Small intestine (tissue), 7 donors: ENCODE results near the gene TTC34. TPM values are rescaled to one million over a fixed set of nuclear protein-coding genes. Genes with fewer than 3 reads are reported as not detected.

Experiments
- DNase-seq, 2 donors: peaks; one replicate each; pipeline versions ENCODE4 v3.0.0 to v3.0.0-alpha.2; 2013
- FAIRE-seq: peaks from 2 replicates; lab custom pipeline; 2012; peaks lifted over from hg19 to GRCh38; lab: Jason Lieb, UNC
- H3K27ac ChIP-seq, 3 donors: one replicate each; pipeline ENCODE4 v1.5.1; 2013; ENCODE audit warnings: low read length in 2 of 3, mild to moderate bottlenecking in 2 of 3, control low read depth in 1 of 3, inconsistent platforms in 1 of 3, low read depth in 1 of 3, moderate library complexity in 1 of 3
- H3K27me3 ChIP-seq, 3 donors: one replicate each; pipeline ENCODE4 v1.6.1; 2013; ENCODE audit warnings: low read length in 3 of 3, inconsistent platforms in 1 of 3; ENCODE audit not compliant: control insufficient read depth in 3 of 3, insufficient read depth in 3 of 3
- H3K36me3 ChIP-seq, 3 donors: one replicate each; pipeline ENCODE4 v1.6.1; 2013; ENCODE audit warnings: low read length in 3 of 3, inconsistent platforms in 1 of 3, low read depth in 1 of 3, mild to moderate bottlenecking in 1 of 3, moderate library complexity in 1 of 3; ENCODE audit not compliant: control insufficient read depth in 3 of 3, insufficient read depth in 2 of 3
- H3K4me1 ChIP-seq, 3 donors: one replicate each; pipeline ENCODE4 v1.6.1; 2013; ENCODE audit warnings: low read length in 2 of 3, inconsistent platforms in 1 of 3, low read depth in 1 of 3, mild to moderate bottlenecking in 1 of 3, moderate library complexity in 1 of 3; ENCODE audit not compliant: control insufficient read depth in 3 of 3, insufficient read depth in 2 of 3
- H3K4me3 ChIP-seq, 3 donors: one replicate each; pipeline ENCODE4 v1.5.1; 2013; ENCODE audit warnings: low read length in 3 of 3, control low read depth in 1 of 3, inconsistent platforms in 1 of 3, low read depth in 1 of 3, mild to moderate bottlenecking in 1 of 3, moderate library complexity in 1 of 3
- H3K9me3 ChIP-seq, 2 donors: one replicate each; pipeline ENCODE4 v1.6.1; 2013; ENCODE audit warnings: low read depth in 1 of 2, low read length in 1 of 2; ENCODE audit not compliant: control insufficient read depth in 2 of 2, insufficient read depth in 1 of 2
- WGBS, 3 donors: extraction: QIAGEN DNeasy Blood & Tissue Kit; methylation state at CpG; one replicate each; pipeline ENCODE4 v1.1.7; 2013; 5-methylcytosine and 5-hydroxymethylcytosine counted together
- polyA plus RNA-seq, 4 donors: library from polyadenylated mRNA; stranded (reverse) in 3 of 4; unstranded in 1 of 4; fragments of 200-250 nt in 3 of 4; fragments of 120-200 nt in 1 of 4; gene quantifications; one replicate each; pipeline versions ENCODE4 v1.2.1 to v1.2.3, GENCODE V29; 2013
- donor health status: healthy with polysubstance abuse.
- donor health status: control.
- donor health status: control.
- donor health status: Bipolar disorder and iron deficiency.
- donor health status: healthy.

Gene TTC34
- polyA plus RNA-seq, 4 donors = 0.22 to 1.9 TPM; not detected in 2

DNA sequence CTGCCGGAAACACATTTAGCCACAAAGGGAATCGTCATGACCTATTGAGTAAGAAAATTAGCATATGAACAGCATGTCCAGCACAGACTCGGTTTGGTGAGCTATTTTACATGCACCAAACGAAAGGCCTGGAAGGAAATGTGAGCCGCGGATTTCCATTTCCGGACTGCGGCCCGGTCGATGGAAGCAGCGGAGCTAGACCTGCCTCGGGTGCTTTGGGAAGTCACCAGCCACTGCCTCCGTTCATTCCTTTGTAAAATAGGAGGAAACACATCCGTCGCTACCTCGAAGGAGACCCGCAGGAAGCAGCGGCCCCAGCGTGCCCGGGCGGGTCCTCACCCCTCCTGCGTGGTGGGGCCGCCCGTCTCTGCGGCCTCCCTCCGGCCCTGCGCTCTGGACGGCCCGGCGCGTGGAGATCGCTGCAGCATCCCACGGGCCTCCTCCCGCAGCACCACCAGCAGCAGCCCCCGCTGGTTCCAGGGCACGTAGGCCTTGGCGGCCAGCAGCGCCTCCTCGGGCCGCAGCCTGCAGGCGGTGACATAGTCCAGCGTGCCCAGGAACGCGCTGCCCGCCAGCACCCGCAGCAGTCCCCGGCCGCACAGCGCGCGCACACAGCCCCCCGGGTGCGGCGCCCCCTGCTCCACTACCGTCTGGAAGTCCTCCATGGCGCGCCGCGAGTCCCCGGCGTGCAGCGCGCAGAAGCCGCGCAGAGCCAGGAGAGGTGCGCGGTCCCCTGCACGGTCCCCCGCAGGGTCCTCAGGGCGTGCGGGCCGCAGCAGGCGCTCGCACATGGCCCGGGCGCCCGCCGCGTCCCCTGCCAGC is 12.1 kb downstream of the TTC34 start:
- H3K4me1 ChIP-seq = no peaks in the 10 kb centered on the region
- no peak overlapping the region for H3K27ac ChIP-seq
- H3K4me3 ChIP-seq = no peak overlapping the region
- DNase-seq (no peak), FAIRE-seq (no peak)
- no peaks in the 10 kb centered on the region for H3K36me3 ChIP-seq
- WGBS, 3 donors = 7 to 25% (median 16%) methylated on average over 57 to 79 of the region's 79 CpGs
- H3K9me3 ChIP-seq = peaks cover 0 to 18% of the 10 kb centered on the region in 2 donors
- H3K27me3 ChIP-seq = peaks cover 5 to 39% (median 21%) of the 10 kb centered on the region in 3 donors

DNA sequence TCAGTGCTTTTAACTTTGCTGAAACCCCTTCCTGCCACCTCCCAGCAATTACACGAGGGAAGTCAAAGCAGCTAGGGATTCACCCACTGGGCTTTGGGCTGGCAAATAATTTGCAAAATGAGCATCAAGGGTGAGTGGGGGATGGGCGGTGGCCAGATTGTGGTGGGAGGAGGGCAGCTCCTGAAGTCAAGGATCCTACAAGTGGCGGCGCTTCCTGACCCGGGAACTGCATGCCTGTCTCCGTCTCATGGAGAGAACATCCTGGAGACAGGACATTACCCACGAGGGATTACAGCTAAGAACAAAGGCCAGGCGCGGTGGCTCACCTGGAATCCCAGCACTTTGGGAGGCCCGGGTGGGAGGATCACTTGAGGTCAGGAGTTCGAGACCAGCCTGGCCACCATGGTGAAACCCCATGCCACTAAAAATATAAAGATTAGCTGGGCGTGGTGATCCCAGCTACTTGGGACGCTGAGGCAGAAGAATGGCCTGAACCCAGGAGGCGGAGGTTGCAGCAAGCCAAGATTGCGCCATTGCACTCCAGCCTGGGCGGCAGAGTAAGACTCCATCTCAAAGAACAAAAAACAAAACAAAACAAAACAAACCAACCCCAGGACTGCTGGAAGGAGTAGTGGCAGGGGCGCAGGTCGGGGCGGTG is 12.9 kb downstream of the TTC34 start:
- no peak overlapping the region for H3K27ac ChIP-seq
- H3K4me3 ChIP-seq = no peak overlapping the region
- WGBS, 3 donors = 61 to 66% (median 63%) methylated on average over 19 of the region's 19 CpGs
- H3K27me3 ChIP-seq = peaks cover 5 to 39% (median 21%) of the 10 kb centered on the region in 3 donors
- no peak for FAIRE-seq
- H3K9me3 ChIP-seq = peaks cover 0 to 13% of the 10 kb centered on the region in 2 donors
- DNase-seq = no peak
- no peaks in the 10 kb centered on the region for H3K36me3 ChIP-seq
- H3K4me1 ChIP-seq = no peaks in the 10 kb centered on the region

DNA sequence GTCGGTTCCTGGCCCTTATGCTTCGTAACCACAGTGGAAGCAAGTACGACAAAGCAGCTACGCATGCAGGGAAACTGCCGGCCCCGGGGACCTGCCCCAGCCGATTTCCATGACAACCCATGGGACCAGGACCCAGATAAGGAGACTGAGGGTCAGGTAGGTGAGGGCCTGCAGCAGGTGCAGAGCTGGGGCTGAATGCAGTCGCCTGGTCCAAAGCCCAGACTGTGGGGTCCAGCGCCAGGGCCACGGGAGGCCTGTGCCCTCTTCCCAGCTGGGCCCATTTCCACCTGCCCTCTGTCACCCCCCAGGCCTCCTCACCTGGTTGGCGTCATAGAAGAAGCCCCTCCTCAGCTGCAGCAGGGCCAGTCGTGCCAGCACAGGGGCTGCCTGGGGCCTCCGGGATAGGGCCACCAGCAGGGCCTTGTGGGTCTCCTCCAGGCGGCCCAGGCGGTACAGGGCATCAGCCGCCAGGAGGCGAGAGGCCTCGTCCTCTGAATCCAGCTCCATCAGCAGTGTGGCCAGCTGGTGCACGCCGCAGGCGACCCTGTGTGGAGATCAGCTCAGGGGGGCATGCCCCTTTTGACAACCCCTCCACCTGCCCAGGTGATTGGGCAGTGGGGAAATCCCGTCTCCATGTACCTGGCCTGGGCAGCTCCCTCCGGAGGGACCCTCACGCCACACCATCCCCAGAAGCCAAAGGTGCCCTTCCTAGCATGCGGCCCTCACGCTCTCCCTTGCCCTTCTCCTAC is 14.2 kb downstream of the TTC34 start:
- Histone ChIP-seq H3K27me3 (peaks cover 5 to 39% (median 21%) of the 10 kb centered on the region in 3 donors), H3K9me3 (peaks cover 0 to 8% of the 10 kb centered on the region in 2 donors), H3K27ac (no peak overlapping the region), H3K36me3 (no peaks in the 10 kb centered on the region), H3K4me1 (no peaks in the 10 kb centered on the region), H3K4me3 (no peak overlapping the region)
- WGBS, 3 donors = 61 to 71% (median 62%) methylated on average over 24 to 26 of the region's 26 CpGs
- no peak for DNase-seq
- FAIRE-seq = no peak

DNA sequence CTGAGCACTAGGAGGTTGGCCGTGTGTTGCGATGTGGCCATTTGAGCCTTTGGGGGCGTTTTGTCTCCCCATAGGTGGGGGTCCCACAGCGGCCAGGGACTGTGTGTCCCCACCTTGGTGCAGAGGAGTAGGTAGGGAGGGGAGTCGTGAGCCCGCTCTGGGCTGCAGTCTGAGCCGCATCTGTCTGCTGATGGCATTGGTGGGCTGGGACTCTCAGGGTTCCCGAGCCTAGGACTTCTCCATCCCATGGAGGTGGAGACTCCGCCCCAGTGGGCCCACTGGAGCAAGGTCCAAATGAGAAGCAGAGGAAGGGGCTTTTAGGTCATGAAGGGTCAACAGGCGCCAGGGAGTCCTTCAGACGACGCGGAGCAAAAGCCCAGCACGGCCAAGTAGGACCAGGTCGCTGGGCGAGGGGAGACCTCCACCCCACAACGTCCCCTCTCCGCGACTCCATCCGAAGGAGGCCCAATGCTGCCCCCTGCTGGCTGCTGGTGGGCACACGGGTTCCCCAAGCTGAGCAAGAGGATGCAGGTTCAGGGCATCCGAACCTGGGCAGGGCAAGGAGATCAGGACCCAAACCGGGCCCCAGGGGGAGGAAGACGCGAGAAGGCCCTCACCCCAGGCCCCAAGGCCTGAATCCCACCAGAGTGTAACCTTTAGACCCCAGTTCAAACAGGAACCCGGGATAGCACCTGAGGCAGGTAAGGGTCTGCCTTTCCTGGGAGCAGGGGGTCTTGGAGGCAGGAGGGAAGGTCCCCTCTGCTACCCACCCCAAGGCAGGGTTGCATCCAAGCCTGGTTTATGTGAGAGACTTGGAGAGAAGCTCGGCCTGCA is 14.9 kb downstream of the TTC34 start:
- H3K27ac ChIP-seq = no peak overlapping the region
- H3K36me3 ChIP-seq = no peaks in the 10 kb centered on the region
- H3K4me1 ChIP-seq = no peaks in the 10 kb centered on the region
- H3K9me3 ChIP-seq = peaks cover 0 to 3% of the 10 kb centered on the region in 2 donors
- H3K4me3 ChIP-seq = no peak overlapping the region
- FAIRE-seq (no peak), DNase-seq (peak; percentile 33 to 39)
- 31 to 35% (median 31%) methylated on average over 27 of the region's 27 CpGs for WGBS, 3 donors
- peaks cover 5 to 39% (median 20%) of the 10 kb centered on the region in 3 donors for H3K27me3 ChIP-seq

DNA sequence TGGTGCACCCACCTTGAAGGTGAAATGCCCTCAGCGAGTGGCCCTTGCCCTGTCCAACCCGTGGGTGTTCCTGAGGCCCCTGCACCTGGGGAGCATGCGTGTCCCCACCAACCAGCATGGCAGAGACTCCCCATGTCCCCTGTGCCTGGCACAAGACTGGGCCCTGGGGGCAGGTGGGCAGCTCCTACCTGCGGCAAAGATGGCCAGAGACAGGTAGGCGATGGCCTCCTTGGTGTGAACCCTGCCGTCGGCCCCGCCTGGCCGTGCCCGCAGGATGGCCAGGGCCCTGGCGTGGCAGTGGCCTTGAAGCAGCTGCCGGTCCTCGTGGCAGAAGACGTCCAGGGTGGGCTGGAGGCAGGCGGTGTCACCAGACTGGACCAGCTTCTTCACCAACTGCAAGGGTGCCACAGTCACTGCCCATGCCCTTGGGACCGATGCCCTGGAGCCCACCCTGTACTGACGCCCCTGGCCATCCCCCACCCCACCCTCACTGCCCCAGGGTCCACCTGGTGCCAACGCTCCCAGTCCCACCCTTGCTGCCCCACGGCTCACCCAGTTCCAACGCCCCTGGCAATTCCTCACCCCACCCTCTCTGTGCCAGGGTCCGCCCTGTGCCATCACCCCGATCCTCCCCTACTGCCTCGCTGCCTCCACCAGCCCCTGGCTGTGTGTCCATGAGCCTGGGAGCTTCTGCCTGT is 15.7 kb downstream of the TTC34 start:
- no peak for FAIRE-seq
- H3K9me3 ChIP-seq = peaks cover 0 to 2% of the 10 kb centered on the region in 2 donors
- no peaks in the 10 kb centered on the region for H3K36me3 ChIP-seq
- WGBS, 3 donors = 68 to 87% (median 79%) methylated on average over 20 to 23 of the region's 23 CpGs
- peaks cover 5 to 33% (median 16%) of the 10 kb centered on the region in 3 donors for H3K27me3 ChIP-seq
- H3K4me1 ChIP-seq = no peaks in the 10 kb centered on the region
- DNase-seq = no peak
- no peak overlapping the region for H3K4me3 ChIP-seq
- no peak overlapping the region for H3K27ac ChIP-seq

DNA sequence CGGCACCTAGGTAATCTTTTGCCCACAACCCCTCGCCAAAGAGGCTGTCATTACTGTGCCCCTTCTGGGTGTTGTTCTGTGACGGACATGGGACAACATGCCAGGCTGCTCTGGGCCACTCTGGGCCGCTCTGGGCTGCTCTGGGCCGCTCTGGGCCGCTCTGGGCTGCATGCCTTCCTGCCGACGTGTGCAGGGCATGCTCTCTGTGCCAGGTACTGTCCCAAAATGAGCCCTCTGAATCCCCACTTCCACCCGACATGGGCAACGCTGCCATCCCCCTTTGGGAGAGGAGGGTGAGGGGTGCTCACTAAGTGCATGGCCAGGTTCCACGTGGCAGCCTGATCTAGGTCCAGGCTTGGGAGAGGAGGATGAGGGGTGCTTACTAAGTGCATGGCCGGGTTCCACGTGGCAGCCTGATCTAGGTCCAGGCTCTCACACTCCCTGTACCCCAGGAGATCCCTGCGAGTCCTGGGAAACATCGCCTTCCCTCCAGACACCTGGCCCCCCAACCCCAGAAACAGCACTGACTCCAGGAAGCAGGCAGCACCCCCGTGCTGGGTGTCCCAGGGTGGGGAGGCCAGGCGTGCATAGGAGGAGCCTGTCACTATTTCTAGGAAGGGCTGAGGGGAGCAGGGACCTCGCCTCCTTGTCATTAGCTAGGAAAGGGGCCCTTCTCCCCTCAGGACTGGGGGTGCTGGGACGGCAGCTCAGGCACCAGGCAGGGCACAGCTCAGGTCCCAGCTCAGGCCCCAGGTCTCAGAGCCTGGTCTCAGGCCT is 16.5 kb downstream of the TTC34 start:
- no peak overlapping the region for H3K27ac ChIP-seq
- FAIRE-seq = no peak
- H3K4me3 ChIP-seq = no peak overlapping the region
- no peaks in the 10 kb centered on the region for H3K36me3 ChIP-seq
- peaks cover 0 to 2% of the 10 kb centered on the region in 2 donors for H3K9me3 ChIP-seq
- H3K4me1 ChIP-seq = no peaks in the 10 kb centered on the region
- H3K27me3 ChIP-seq = peaks cover 5 to 25% (median 11%) of the 10 kb centered on the region in 3 donors
- WGBS, 3 donors = 64 to 75% (median 69%) methylated on average over 19 of the region's 19 CpGs
- no peak for DNase-seq
